H1 (cell line): ENCODE data around the gene TBC1D24. TPM values are rescaled to one million over a fixed set of nuclear protein-coding genes. Genes with fewer than 3 reads are reported as not detected.

Experiments used
- CTCF ChIA-PET: fragments of 300-600 bp; sonication (Branson Sonifier 250); formaldehyde crosslinking; loops from one replicate; lab custom pipeline; 2021; ENCODE audit not compliant: partially characterized antibody; lab: Charles Lee
- POLR2A ChIA-PET: fragments of 300-600 bp; sonication (Branson Sonifier 250); formaldehyde crosslinking; loops from one replicate; lab custom pipeline; 2021; ENCODE audit warnings: inconsistent platforms; ENCODE audit not compliant: partially characterized antibody; lab: Charles Lee
- DNase-seq, 2 experiments: peaks; one replicate each; pipeline versions ENCODE4 v3.0.0 to v3.0.0-alpha.2; 2010 to 2022; ENCODE audit warnings: low spot score in 2 of 2, low read depth in 1 of 2, mixed read lengths in 1 of 2
- FAIRE-seq: peaks from 2 replicates; lab custom pipeline; 2011; peaks lifted over from hg19 to GRCh38; lab: Jason Lieb, UNC
- H2AFZ ChIP-seq: 2 replicates; pipeline ENCODE4 v1.8.1; 2012; ENCODE audit warnings: low read length, inconsistent platforms
- H2AK5ac ChIP-seq: 2 replicates; pipeline ENCODE4 v1.6.1; 2013; ENCODE audit warnings: low read depth, low read length
- H2BK120ac ChIP-seq: replicated peaks from 2 replicates; pipeline ENCODE3; 2013; ENCODE audit warnings: low read depth, low read length, inconsistent platforms
- H2BK12ac ChIP-seq: 2 replicates; pipeline ENCODE4 v1.6.1; 2013; ENCODE audit warnings: low read depth, low read length
- H2BK15ac ChIP-seq: 2 replicates; pipeline ENCODE4 v1.6.1; 2013; ENCODE audit warnings: low read length
- H2BK20ac ChIP-seq: 2 replicates; pipeline ENCODE4 v1.6.1; 2013; ENCODE audit warnings: low read length
- H2BK5ac ChIP-seq: 2 replicates; pipeline ENCODE4 v1.6.1; 2013; ENCODE audit warnings: low read depth, low read length
- H3K14ac ChIP-seq: 2 replicates; pipeline ENCODE4 v1.6.1; 2013; ENCODE audit warnings: inconsistent platforms; ENCODE audit not compliant: insufficient read length
- H3K18ac ChIP-seq: 2 replicates; pipeline ENCODE4 v1.6.1; 2013; ENCODE audit warnings: low read length; ENCODE audit errors: extremely low read depth
- H3K23ac ChIP-seq: 2 replicates; pipeline ENCODE4 v1.6.1; 2013; ENCODE audit warnings: inconsistent platforms; ENCODE audit not compliant: insufficient read length
- H3K23me2 ChIP-seq: 2 replicates; pipeline ENCODE4 v1.6.1; 2013; ENCODE audit warnings: low read depth, low read length
- H3K27ac ChIP-seq: 2 replicates; pipeline ENCODE4 v1.6.1; 2011; ENCODE audit warnings: low read depth, low read length, inconsistent platforms
- H3K27me3 ChIP-seq, 4 experiments: replicated peaks in 1 of 4; 1 replicate in 1 of 4; 2 replicates in 3 of 4; pipeline versions ENCODE4 v1.6.1 to v1.8.1; 2011 to 2013; ENCODE audit warnings: low read length in 3 of 4, mild to moderate bottlenecking in 3 of 4, inconsistent platforms in 2 of 4, mixed read lengths in 2 of 4, moderate library complexity in 1 of 4; ENCODE audit not compliant: control insufficient read depth in 3 of 4, insufficient read depth in 3 of 4; ENCODE audit errors: extremely low read depth in 1 of 4
- H3K36me3 ChIP-seq, 4 experiments: 2 replicates each; pipeline versions ENCODE4 v1.6.1 to v1.8.1; 2011 to 2013; ENCODE audit warnings: mild to moderate bottlenecking in 4 of 4, low read length in 3 of 4, moderate library complexity in 2 of 4, control low read depth in 1 of 4, inconsistent platforms in 1 of 4; ENCODE audit not compliant: insufficient read depth in 4 of 4, control insufficient read depth in 2 of 4
- H3K4ac ChIP-seq: replicated peaks from 2 replicates; pipeline ENCODE3; 2013; ENCODE audit warnings: low read length, low read depth, mixed read lengths, inconsistent platforms; ENCODE audit not compliant: insufficient read length
- H3K4me1 ChIP-seq, 4 experiments: replicated peaks in 1 of 4; 1 replicate in 1 of 4; 2 replicates in 3 of 4; pipeline versions ENCODE4 v1.6.1 to v1.8.1; 2011 to 2013; ENCODE audit warnings: low read length in 3 of 4, inconsistent platforms in 2 of 4, mixed read lengths in 1 of 4; ENCODE audit not compliant: insufficient read depth in 4 of 4, control insufficient read depth in 3 of 4
- H3K4me2 ChIP-seq, 2 experiments: 2 replicates each; pipeline versions ENCODE4 v1.6.1 to v1.8.1; 2011 to 2013; ENCODE audit warnings: low read depth in 2 of 2, low read length in 2 of 2, control low read depth in 1 of 2, inconsistent platforms in 1 of 2, mild to moderate bottlenecking in 1 of 2; ENCODE audit not compliant: insufficient read depth in 1 of 2
- H3K4me3 ChIP-seq, 4 experiments: fragments of 200-600, 300-600 bp in 1 of 4; sonication (generic), shearing (Covaris generic), sonication (Bioruptor Twin) in 1 of 4; 2 replicates each; pipeline versions ENCODE4 v1.5.1 to v1.8.1; 2011 to 2016; ENCODE audit warnings: low read length in 4 of 4, low read depth in 3 of 4, control low read depth in 2 of 4, inconsistent platforms in 2 of 4, mild to moderate bottlenecking in 2 of 4, mixed read lengths in 1 of 4, moderate library complexity in 1 of 4; ENCODE audit not compliant: insufficient read depth in 2 of 4; ENCODE audit errors: extremely low read depth in 1 of 4
- H3K56ac ChIP-seq: replicated peaks from 2 replicates; pipeline ENCODE3; 2013; ENCODE audit warnings: low read depth, mild to moderate bottlenecking, mixed read lengths, low read length, inconsistent platforms; ENCODE audit not compliant: insufficient read length
- H3K79me1 ChIP-seq: 2 replicates; pipeline ENCODE4 v1.6.1; 2013; ENCODE audit warnings: low read depth, low read length, control low read depth
- H3K79me2 ChIP-seq, 2 experiments: 2 replicates each; pipeline versions ENCODE4 v1.6.1 to v1.8.1; 2012 to 2013; ENCODE audit warnings: low read length in 2 of 2, mild to moderate bottlenecking in 2 of 2, inconsistent platforms in 1 of 2; ENCODE audit not compliant: insufficient read depth in 2 of 2, control insufficient read depth in 1 of 2
- H3K9ac ChIP-seq, 4 experiments: replicated peaks in 1 of 4; 1 replicate in 1 of 4; 2 replicates in 3 of 4; pipeline versions ENCODE4 v1.6.1 to v1.8.1; 2011 to 2013; ENCODE audit warnings: low read depth in 3 of 4, low read length in 3 of 4, control low read depth in 2 of 4, mild to moderate bottlenecking in 2 of 4, moderate library complexity in 2 of 4, inconsistent platforms in 1 of 4; ENCODE audit errors: extremely low read depth in 1 of 4
- H3K9me3 ChIP-seq, 2 experiments: 2 replicates each; pipeline versions ENCODE4 v1.6.1 to v1.8.1; 2012 to 2013; ENCODE audit warnings: mild to moderate bottlenecking in 2 of 2, moderate library complexity in 2 of 2, control low read depth in 1 of 2, inconsistent platforms in 1 of 2, low read depth in 1 of 2, low read length in 1 of 2, mixed read lengths in 1 of 2; ENCODE audit not compliant: insufficient read depth in 2 of 2
- H4K20me1 ChIP-seq, 2 experiments: replicated peaks in 1 of 2; 2 replicates each; pipeline versions ENCODE3 to v1.8.1; 2011 to 2013; ENCODE audit warnings: inconsistent platforms in 2 of 2, low read length in 2 of 2, mild to moderate bottlenecking in 1 of 2; ENCODE audit not compliant: insufficient read depth in 2 of 2, control insufficient read depth in 1 of 2
- H4K5ac ChIP-seq: 2 replicates; pipeline ENCODE4 v1.6.1; 2013; ENCODE audit warnings: low read length, low read depth, mixed read lengths, inconsistent platforms; ENCODE audit not compliant: insufficient read length
- H4K8ac ChIP-seq: 2 replicates; pipeline ENCODE4 v1.8.0; 2013; ENCODE audit warnings: mild to moderate bottlenecking, moderate library complexity, low read length, inconsistent platforms; ENCODE audit not compliant: insufficient read depth; ENCODE audit errors: extremely low read depth
- H4K91ac ChIP-seq: replicated peaks from 2 replicates; pipeline ENCODE3; 2013; ENCODE audit warnings: low read length, mixed read lengths, inconsistent platforms; ENCODE audit not compliant: insufficient read length
- CTBP2 ChIP-seq: IDR thresholded peaks from 2 replicates; pipeline ENCODE4 v1.7.0; 2011; ENCODE audit warnings: borderline replicate concordance, mild to moderate bottlenecking, moderate library complexity, mixed read lengths, low read length; ENCODE audit not compliant: insufficient read depth, insufficient read length
- EZH2 ChIP-seq: fragments of 200-600 bp; sonication (generic); IDR thresholded peaks from 2 replicates; pipeline ENCODE4 v1.7.1; 2012; ENCODE audit warnings: low read depth, mild to moderate bottlenecking, moderate library complexity, low read length, inconsistent platforms; ENCODE audit not compliant: severe bottlenecking
- MAFK ChIP-seq: IDR thresholded peaks from 2 replicates; pipeline ENCODE4 v1.6.1; 2012; ENCODE audit warnings: low read depth, mild to moderate bottlenecking, improper control_type of control experiment, low read length
- WGBS, 2 experiments: shearing (Covaris generic) in 1 of 2; methylation state at CpG; one replicate each; pipeline versions ENCODE4 v1.1.6 to v1.1.7; 2013 to 2015; ENCODE audit warnings: low lambda C conversion rate in 2 of 2, mixed read lengths in 2 of 2, inconsistent platforms in 1 of 2, low coverage in 1 of 2, missing lambda C conversion rate in 1 of 2; ENCODE audit not compliant: insufficient replicate concordance in 2 of 2, insufficient coverage in 1 of 2, insufficient read length in 1 of 2; ENCODE audit errors: extremely low coverage in 1 of 2, missing lambda C conversion rate in 1 of 2; 5-methylcytosine and 5-hydroxymethylcytosine counted together
- polyA plus RNA-seq, 7 experiments: library from polyadenylated mRNA; depleted of rRNA in 3 of 7; stranded (reverse) in 5 of 7; unstranded in 2 of 7; fragments of >200 nt in 5 of 7; fragments of 200-250 nt in 2 of 7; gene quantifications; 1 replicate in 5 of 7; 2 replicates in 1 of 7; 4 replicates in 1 of 7; pipeline versions ENCODE4 v1.2.1 to v1.2.3, GENCODE V29; 2011 to 2013; ENCODE audit warnings: missing spikeins in 2 of 7, mixed read lengths in 2 of 7
- total RNA-seq: library from RNA; stranded (reverse); fragmentation: NEBNext Ultra II Directional; extraction: Animal tissue kit (Norgen Biotek cat#: 25700); gene quantifications from 2 replicates; pipeline ENCODE4 v1.2.1, GENCODE V29; 2021

The TBC1D24 gene
- total and polyA plus RNA-seq, 2 of the 8 experiments (the other 6 are each of a cell fraction or from before 2014, with no cell fraction given) = 8.7 to 21.5 TPM

GRCh38 chr16:2528161-2529060, 53.5 kb downstream of the TBC1D24 start:
- peaks cover 0 to 18% of the 10 kb centered on the region in 2 experiments for H4K20me1 ChIP-seq
- H3K23me2 ChIP-seq = peaks cover 14% of the 10 kb centered on the region
- WGBS, 2 experiments = 96% methylated on average over 36 of the region's 36 CpGs; no CpG with 5 or more reads in 1 of the 2 experiments
- no peak overlapping the region for H3K18ac ChIP-seq
- no peak overlapping the region for H2BK15ac ChIP-seq
- no peaks in the 10 kb centered on the region for H3K9me3 ChIP-seq
- POLR2A ChIA-PET = interaction anchor here (1.7 to 5.6 kb wide), 2 partner anchors 7 to 374 kb away, joined by 3 to 108 read pairs; partner anchors contain the start of gene AMDHD2
- H3K27ac ChIP-seq = no peak overlapping the region
- no peak overlapping the region for H3K4ac ChIP-seq
- no peak overlapping the region for H4K91ac ChIP-seq
- H3K79me2 ChIP-seq = no peaks in the 10 kb centered on the region
- no peak overlapping the region for H3K9ac ChIP-seq
- no peak for FAIRE-seq
- H3K4me1 ChIP-seq = peaks cover 0 to 9% (median 7%) of the 10 kb centered on the region in 4 experiments; a peak in 4 of 7 replicates
- no peak overlapping the region for H3K56ac ChIP-seq
- CTCF ChIA-PET = interaction anchor here (0.9 to 1.1 kb wide), 3 partner anchors 15 to 90 kb away, joined by 3 to 5 read pairs (median 3); no protein-coding TSS in a partner anchor
- no peak overlapping the region for H2BK12ac ChIP-seq
- H3K36me3 ChIP-seq = peaks cover 5 to 25% (median 13%) of the 10 kb centered on the region in 4 experiments
- no peak overlapping the region for H2BK5ac ChIP-seq
- no peak for DNase-seq
- H3K4me3 ChIP-seq = no peak overlapping the region
- H2AFZ ChIP-seq = no peak overlapping the region
- no peak overlapping the region for H3K4me2 ChIP-seq
- H3K27me3 ChIP-seq = no peaks in the 10 kb centered on the region
- H3K79me1 ChIP-seq = peaks cover under 1% of the 10 kb centered on the region
- H2AK5ac ChIP-seq = no peak overlapping the region
- no peak overlapping the region for H3K23ac ChIP-seq
- H4K8ac ChIP-seq = no peak overlapping the region; the same call in 1 of the 2 replicates
- no peak overlapping the region for H2BK20ac ChIP-seq
- H3K14ac ChIP-seq = no peak overlapping the region
- H2BK120ac ChIP-seq = no peak overlapping the region
- no peak overlapping the region for H4K5ac ChIP-seq
- no peak for TF ChIP-seq MAFK
- TF ChIP-seq EZH2 = no peak
- TF ChIP-seq CTBP2 = no peak
